Right lobe of liver (tissue), 6 donors: ENCODE measurements around the gene SLC25A5. TPM values are rescaled to one million over a fixed set of nuclear protein-coding genes. Genes with fewer than 3 reads are reported as not detected.
A peak's percentile ranks its signal among the peaks of the same experiment; 100 is the strongest.

Source experiments
- ATAC-seq, 4 donors: fragments of 200-7000 bp; cut with Tn5 transposase; one replicate each; pipeline ENCODE4 v1.9.1; 2020; ENCODE audit warnings: mild to moderate bottlenecking in 4 of 4, moderate library complexity in 4 of 4
- DNase-seq, 3 donors: peaks; one replicate each; pipeline ENCODE4 v3.0.0-alpha.2; 2020
- H3K27ac ChIP-seq, 3 donors: fragments of 200-600 bp; one replicate each; pipeline ENCODE4 v1.8.0; 2022
- H3K27me3 ChIP-seq, 2 donors: fragments of 200-600 bp; one replicate each; pipeline ENCODE4 v1.8.0; 2022
- H3K36me3 ChIP-seq, 4 donors: fragments of 200-600 bp; sonication (generic) in 1 of 4; one replicate each; pipeline versions ENCODE4 v1.5.1 to v1.8.0; 2017 to 2022; ENCODE audit warnings: control low read depth in 1 of 4
- H3K4me1 ChIP-seq, 4 donors: fragments of 200-600 bp; sonication (generic) in 1 of 4; one replicate each; pipeline versions ENCODE4 v1.5.1 to v1.8.0; 2017 to 2022; ENCODE audit warnings: control low read depth in 1 of 4
- H3K4me3 ChIP-seq, 3 donors: fragments of 200-600 bp; one replicate each; pipeline ENCODE4 v1.8.0; 2022
- H3K9me3 ChIP-seq, 4 donors: fragments of 200-600 bp; sonication (generic) in 1 of 4; one replicate each; pipeline versions ENCODE4 v1.5.1 to v1.8.0; 2017 to 2022; ENCODE audit warnings: control low read depth in 1 of 4
- CTCF ChIP-seq, 4 donors: fragments of 200-600 bp in 3 of 4; fragments of 450-650 bp in 1 of 4; IDR thresholded peaks; one replicate each; pipeline versions ENCODE4 v1.5.1 to v1.8.0; 2016 to 2022; ENCODE audit warnings: antibody characterized with exemption in 4 of 4, mild to moderate bottlenecking in 2 of 4
- POLR2A ChIP-seq: fragments of 450-650 bp; IDR thresholded peaks from one replicate; pipeline ENCODE4 v1.6.1; 2017; ENCODE audit warnings: antibody characterized with exemption, mild to moderate bottlenecking
- WGBS: methylation state at CpG from one replicate; pipeline ENCODE4 v1.1.6; 2018; ENCODE audit warnings: low coverage, low lambda C conversion rate; ENCODE audit not compliant: insufficient coverage; ENCODE audit errors: missing lambda C conversion rate; 5-methylcytosine and 5-hydroxymethylcytosine counted together
- intact Hi-C, 2 donors: fragments of 100-400 bp; cut with DNase I; formaldehyde crosslinking; loops; one replicate each; pipeline versions ENCODE4 v1.11.2 to v1.14.1; 2022
- total RNA-seq, 6 experiments: library from RNA; depleted of rRNA in 2 of 6; stranded (reverse); fragments of >200 nt in 2 of 6; fragmentation: NEBNext Ultra II Directional in 3 of 6; extraction: Animal tissue kit (Norgen Biotek cat#: 25700) in 3 of 6; gene quantifications; one replicate each; pipeline versions ENCODE4 v1.1.0 to v1.2.4, GENCODE V29; 2016 to 2023
- donor health status: DM: no; HTN: yes; CAD: no.
- donor health status: DM: no; HTN: no; CAD: no.
- donor health status: DM: no; HTN: no; CAD: no.
- donor health status: DM: no; HTN: yes; CAD: no.
- donor health status: DM: no; HTN: yes; CAD: no.

SLC25A5 gene
- total RNA-seq, 6 experiments from 2014 or later, result 168 to 296 (median 223) TPM

GRCh38 chrX:119477812-119478232 is 9.6 kb downstream of the SLC25A5 start:
- DNase-seq (peak; percentile 58 to 71 (median 61)), ATAC-seq (peak; percentile 72 to 83 (median 75))
- no peak for TF ChIP-seq POLR2A
- TF ChIP-seq CTCF (IDR thresholded peaks at IDR 0.05), result no peak
- no peaks in the 10 kb centered on the region for H3K36me3 ChIP-seq
- H3K27ac ChIP-seq, result peak overlapping the region; percentile 23 to 60 (median 50)
- peaks cover 0 to 25% (median 4%) of the 10 kb centered on the region in 4 donors for H3K4me1 ChIP-seq
- 6% methylated on average over 3 of the region's 3 CpGs for WGBS
- peak overlapping the region; percentile 12 to 35 (median 15) for H3K4me3 ChIP-seq
- H3K27me3 ChIP-seq, result no peaks in the 10 kb centered on the region
- no peaks in the 10 kb centered on the region for H3K9me3 ChIP-seq
- intact Hi-C loops, result no loop called here

- intact Hi-C loops, result no loop called here
- H3K9me3 ChIP-seq, result no peaks in the 10 kb centered on the region
- TF ChIP-seq POLR2A, result no peak
- TF ChIP-seq CTCF (IDR thresholded peaks at IDR 0.05), result no peak
- DNase-seq (no peak), ATAC-seq (no peak)
- peak overlapping the region in 1 of 3 donors; percentile 35 for H3K4me3 ChIP-seq
- peaks cover 0 to 25% (median 4%) of the 10 kb centered on the region in 4 donors for H3K4me1 ChIP-seq
- H3K27ac ChIP-seq, result peak overlapping the region in 2 of 3 donors; percentile 50 to 60
- H3K27me3 ChIP-seq, result no peaks in the 10 kb centered on the region
- 60% methylated on average over 3 of the region's 4 CpGs for WGBS
- no peaks in the 10 kb centered on the region for H3K36me3 ChIP-seq
Measured at GRCh38 chrX:119478504-119478903, 10.3 kb downstream of the SLC25A5 start.

- Histone ChIP-seq H3K4me1 (peaks cover 0 to 25% (median 4%) of the 10 kb centered on the region in 4 donors), H3K27ac (no peak overlapping the region), H3K27me3 (no peaks in the 10 kb centered on the region), H3K4me3 (no peak overlapping the region), H3K9me3 (no peaks in the 10 kb centered on the region), H3K36me3 (no peaks in the 10 kb centered on the region)
- WGBS, result 69% methylated on average over 2 of the region's 2 CpGs
- TF ChIP-seq POLR2A (no peak), CTCF (IDR thresholded peaks at IDR 0.05) (no peak)
- intact Hi-C loops, result no loop called here
- no peak for DNase-seq
- no peak for ATAC-seq
Measured at GRCh38 chrX:119479845-119480244, 11.6 kb downstream of the SLC25A5 start.

- TF ChIP-seq POLR2A, result no peak
- no peak for TF ChIP-seq CTCF (IDR thresholded peaks at IDR 0.05)
- 43% methylated on average over 1 of the region's 4 CpGs for WGBS
- Histone ChIP-seq H3K27ac (no peak overlapping the region), H3K4me1 (peaks cover 0 to 25% (median 4%) of the 10 kb centered on the region in 4 donors), H3K36me3 (no peaks in the 10 kb centered on the region), H3K27me3 (no peaks in the 10 kb centered on the region), H3K4me3 (no peak overlapping the region), H3K9me3 (no peaks in the 10 kb centered on the region)
- DNase-seq, result peak; percentile 68 to 79 (median 72)
- peak; percentile 71 to 77 (median 74) for ATAC-seq
- intact Hi-C loops, result no loop called here
Measured at GRCh38 chrX:119481323-119481801, 13.1 kb downstream of the SLC25A5 start.
